ENCODE results near the gene XAB2.

Gene XAB2

DNA sequence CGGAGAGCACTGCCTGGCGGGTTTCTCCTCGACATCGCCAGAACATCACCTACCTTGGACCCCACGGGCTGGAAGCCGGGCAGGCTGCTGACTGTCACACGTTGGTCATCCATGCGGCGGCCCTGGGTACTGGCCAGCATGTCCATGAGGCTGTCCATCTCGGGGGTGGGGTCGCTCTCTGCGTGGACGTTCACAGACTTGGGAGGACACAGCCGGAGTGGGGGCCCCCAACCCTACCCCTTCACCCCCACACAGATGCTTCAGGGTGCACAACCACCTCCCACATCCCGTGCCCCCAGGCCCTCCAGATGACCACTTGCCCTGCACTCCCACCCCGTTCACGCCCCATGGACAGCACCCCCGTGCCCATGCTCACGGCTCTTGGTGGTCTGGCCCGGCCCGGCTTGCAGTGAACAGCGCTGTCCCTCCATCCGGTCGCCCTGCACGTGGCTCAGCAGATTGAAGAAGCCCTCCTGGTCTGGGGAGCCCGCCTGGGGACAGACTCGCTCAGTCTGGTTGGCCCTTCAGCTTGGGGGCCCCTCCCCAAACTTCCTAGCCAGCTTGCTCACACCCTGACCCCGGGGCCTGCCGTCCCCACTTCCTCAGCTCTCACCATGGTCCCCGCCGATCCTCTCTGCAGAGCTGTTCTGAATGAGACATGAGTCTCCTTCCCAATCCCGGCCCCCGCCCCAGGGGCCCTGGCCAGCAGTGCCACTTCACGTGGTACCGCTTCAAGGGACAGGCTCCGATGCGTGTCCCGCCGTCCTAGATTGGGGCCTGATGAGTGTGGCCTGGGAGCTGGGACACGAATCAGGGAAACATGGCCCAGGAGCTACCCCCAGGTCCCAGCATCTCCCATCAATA is 3.2 kb upstream of the XAB2 start:
- DNase-seq (ENCODE audit: low read depth), result no peak

DNA sequence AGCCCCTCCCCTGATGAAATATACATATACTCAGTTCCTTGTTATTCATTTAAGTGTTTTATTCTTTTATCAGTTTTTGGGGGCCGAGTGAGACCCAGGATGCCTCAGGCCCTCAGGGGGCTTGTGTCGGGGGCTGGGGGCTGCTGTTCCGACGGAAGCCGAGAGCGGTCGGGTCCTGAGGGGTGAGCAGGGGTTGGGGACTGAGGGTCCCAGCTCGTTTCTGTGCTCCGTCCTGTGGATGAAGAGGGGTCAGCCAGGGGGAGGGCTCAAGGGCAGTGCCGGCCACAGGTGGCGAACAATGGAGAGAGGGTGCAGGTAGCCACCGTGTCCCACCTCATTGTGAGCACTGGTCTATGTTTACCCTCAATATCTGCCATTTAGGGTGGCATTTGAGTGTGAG is 2.2 kb upstream of the XAB2 start:
- DNase-seq (ENCODE audit: low read depth), result no peak

GRCh38 chr19:7628589-7629311 is 595 bp downstream of the XAB2 start:
- no peak for DNase-seq (ENCODE audit: low read depth)

- DNase-seq (ENCODE audit: low read depth), result no peak
Observed at GRCh38 chr19:7627166-7627565, 2.2 kb downstream of the XAB2 start.

GRCh38 chr19:7625763-7626372 is 3.5 kb downstream of the XAB2 start:
- no peak for DNase-seq (ENCODE audit: low read depth)

- DNase-seq (ENCODE audit: low read depth), result no peak
Observed at GRCh38 chr19:7624810-7625209, 4.5 kb downstream of the XAB2 start.

DNA sequence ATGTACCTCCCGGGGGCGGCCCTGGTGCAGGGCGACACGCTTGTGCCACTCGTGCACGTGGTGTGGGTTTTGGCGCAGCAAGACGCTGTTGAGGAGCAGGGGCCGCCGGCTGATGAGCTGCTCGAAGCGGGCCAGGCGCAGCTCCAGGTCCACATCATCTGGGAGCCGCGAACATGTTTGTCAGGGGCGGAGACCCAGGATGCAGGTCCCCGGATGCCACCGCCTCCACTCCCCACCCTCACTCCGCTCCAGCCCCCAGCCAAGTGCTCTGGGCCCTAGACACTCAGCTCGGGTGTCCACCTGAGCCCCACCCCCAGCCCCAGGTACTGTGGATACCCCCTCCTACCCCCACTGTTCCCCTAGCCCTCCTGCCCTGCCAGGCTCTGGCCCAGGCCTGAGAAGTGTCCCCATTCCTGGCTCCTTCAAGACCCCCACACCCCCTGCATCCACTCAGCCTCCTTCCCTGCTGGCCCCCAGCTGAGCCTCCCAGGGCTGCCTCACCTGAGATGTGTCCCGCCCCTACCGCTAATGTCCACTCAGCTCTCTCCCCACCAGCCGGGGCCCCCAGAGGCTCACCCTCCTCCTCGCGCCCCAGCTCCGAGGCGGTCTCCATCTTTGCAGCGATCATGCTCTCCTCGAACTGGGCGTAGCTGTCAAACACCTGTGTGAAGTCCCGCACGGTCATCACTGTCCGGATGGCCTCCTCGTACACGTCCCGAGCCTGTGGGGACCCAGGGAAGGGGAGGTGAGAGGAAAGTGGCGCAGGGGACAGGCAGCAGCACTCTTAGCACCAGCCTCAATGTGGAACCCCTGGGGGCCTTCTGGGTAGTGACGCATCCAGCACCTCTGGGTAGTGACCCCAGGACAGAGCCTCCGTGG is 5.4 kb downstream of the XAB2 start:
- no peak for DNase-seq (ENCODE audit: low read depth)

DNA sequence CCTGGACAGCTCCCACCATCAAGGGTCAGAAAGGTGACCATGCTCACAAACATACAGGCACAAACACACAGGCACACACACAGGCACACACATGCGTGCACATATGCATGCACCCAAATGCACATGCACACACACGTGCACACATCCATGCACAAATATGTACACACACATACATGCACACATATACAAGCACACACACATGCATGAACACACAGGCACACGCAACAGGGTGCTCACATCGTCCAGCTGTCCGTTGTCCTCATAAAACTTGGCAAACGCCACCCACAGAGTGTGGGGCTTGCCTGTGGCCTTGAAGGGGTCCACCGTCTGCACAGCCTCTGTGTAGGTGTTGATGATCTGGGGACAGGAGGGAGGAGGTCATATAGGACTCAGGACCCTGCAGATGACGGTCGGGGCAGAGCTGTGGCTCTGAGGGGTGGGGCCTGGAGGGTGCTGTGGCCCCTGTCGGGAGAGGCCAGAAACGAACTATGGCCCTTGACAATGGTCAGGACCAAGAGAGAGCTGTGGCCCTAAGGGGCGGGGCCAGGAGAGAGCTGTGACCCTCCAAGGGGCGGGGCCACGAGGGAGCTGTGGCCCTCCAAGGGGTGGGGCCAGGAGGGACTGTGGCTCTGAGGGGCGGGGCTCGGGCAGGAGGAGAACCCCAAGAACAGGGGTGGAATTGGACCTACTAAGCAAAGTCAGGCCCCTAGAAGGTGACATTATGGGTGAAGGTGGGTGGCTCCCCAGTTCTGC is 6.2 kb downstream of the XAB2 start:
- peak; percentile 31 for DNase-seq (ENCODE audit: low read depth)

DNA sequence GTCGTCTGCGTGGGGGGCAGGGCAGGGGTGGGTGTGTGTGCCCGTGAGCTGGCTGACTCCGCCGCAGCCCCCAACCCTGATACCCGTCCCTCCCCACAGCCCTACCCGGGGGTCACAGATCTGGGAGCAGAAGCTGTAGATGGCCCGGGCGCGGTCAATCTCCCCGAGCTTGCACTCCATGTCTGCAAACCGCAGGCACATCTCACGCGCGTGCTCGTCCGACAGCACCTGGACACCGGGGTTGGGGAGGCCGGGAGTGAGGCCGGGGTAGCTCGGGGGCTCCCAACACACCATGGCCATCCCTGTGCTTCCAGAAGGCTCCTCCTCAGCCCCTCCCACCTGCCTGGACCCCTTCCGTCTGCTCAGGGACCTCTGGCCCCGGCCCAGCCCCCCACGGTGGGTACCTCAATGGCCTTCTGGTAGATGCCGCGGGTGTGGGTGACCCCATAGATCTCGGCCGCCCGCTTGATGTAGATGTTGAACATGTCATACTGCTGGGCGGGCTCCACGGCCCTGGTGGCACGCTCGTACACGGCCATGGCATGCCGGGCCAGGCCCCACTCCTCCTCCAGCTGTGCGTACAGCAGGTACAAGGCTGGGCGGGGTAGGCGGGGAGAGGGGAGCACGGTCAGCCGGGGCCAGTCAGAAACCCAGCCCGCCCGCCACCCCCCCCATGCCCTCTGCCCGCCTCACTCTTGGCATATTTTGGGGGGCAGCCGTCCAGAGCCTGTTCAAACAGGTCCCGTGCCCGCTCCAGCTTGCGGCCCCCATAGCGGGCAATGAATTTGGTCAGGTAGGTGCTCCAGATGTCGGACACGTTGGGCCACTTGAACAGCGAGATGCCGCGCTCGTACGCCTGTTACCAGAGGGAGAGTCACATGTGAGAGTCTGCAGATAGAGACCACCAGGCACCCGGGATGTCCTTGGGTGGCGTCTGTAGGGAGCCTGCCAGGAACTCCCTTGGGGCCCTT is 8.6 kb downstream of the XAB2 start:
- no peak for DNase-seq (ENCODE audit: low read depth)

DNA sequence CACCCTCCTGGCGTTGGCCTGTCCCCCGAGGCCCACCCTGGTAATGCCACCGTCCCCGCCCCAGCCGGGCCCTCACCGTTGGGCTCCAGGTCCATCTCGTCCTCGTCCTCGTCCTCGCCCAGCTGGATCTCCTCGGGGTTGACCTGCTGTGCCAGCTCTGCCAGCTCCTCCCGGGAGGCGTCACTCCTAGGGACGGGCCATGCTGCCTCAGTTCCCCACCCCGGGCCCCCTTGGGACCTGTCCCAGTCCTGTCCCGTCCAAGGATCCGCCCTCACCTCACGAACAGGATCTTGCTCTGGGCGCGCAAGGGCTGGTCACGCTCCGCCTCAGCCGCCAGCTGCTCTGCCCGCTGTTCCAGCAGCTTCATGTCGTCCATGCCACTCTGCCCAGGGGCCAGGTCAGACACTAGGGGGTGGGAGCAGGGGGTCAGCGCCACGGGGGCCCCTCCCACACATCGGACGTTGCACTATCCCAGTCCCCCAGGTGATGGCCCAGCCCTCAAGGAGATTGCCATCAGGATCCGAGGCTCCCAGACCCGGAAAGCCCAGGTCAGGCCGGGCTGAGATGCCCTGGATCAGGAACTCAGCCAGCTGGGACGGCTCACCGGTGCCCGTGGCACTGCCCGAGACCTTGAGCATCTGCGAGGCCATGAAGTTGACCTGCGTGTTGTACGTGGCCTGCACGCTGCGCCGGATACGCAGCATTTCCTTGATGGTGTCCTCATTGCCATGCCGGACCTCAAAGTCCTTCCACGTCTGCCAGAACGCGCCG is 9.5 kb downstream of the XAB2 start:
- no peak for DNase-seq (ENCODE audit: low read depth)

DNA sequence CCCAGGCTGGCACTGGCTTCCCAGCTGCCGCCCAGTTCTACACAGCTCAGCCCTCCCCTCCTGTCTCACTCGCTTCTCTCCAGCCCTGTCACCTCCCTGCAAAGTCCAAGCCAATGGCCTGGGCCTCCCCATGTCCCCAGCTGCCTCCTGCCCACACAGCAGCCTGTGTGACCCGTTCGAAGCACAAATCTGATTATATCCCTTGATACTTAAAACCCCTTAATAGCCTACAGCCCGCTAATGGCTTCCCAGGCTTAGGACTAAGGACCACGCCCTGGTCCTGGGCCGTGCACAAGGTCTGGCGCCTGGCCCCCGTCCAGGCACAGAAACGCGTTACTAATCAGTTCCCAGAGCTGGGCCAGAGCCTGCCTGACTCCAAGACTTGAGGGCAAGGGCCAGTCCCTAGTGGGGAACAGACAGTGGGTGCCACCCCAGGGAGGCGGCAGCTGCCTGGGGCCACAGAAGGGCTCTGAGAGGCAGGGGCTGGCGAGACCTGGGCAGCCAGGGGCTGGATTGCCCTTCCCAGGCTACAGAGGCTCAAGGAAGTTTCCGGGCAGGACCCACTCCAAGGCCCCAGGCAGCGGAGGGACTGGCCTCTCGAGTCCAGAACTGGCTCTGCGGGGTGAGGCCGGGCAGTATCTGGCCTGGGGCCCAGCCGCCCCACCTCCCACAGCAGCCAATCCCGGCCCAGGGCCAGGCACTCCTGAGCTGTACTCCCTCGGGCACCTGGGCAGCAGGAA is 10.4 kb downstream of the XAB2 start:
- DNase-seq (ENCODE audit: low read depth), result no peak

DNA sequence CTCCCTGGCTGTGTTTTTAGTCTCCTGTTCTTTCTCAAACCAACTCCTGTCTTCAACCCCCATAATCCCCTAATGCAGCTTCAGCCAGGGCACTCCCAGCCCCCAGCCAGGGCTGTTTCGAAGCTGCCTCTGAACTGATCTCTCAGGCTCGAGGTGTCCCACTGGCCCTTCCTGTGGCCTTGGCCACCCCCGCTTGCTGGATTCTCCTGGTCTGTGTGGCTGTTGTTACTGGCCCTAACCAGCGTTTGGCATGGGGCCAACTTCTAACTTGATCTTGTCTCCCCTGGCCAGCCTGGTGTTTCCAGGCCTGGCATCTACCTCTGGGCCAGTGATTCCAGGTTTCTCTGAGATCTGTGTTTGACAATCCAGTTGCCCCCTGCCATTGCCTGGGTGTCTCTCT is 11.0 kb downstream of the XAB2 start:
- no peak for DNase-seq (ENCODE audit: low read depth)

- no peak for DNase-seq (ENCODE audit: low read depth)
Observed at GRCh38 chr19:7617735-7618134, 11.6 kb downstream of the XAB2 start.

DNA sequence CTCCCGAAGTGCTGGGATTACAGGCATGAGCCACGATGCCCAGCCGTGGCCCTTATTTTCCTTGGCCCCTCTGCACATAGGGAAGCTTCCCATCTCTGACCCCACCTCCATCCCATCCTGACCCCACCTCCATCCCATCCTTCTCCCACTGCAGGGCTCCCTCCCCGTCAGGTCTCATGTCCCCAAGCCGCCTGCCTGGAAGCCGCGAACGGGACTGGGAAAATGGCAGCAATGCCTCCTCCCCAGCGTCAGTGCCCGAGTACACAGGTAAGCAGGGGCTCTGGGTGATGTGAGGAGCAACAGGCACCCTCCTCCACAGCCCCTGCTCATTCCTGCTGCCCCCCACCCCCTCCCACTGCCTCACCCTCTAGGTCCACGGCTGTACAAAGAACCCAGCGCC is 12.2 kb downstream of the XAB2 start:
- DNase-seq (ENCODE audit: low read depth), result no peak

- no peak for DNase-seq (ENCODE audit: low read depth)
Observed at GRCh38 chr19:7614859-7615741, 14.2 kb downstream of the XAB2 start.

DNA sequence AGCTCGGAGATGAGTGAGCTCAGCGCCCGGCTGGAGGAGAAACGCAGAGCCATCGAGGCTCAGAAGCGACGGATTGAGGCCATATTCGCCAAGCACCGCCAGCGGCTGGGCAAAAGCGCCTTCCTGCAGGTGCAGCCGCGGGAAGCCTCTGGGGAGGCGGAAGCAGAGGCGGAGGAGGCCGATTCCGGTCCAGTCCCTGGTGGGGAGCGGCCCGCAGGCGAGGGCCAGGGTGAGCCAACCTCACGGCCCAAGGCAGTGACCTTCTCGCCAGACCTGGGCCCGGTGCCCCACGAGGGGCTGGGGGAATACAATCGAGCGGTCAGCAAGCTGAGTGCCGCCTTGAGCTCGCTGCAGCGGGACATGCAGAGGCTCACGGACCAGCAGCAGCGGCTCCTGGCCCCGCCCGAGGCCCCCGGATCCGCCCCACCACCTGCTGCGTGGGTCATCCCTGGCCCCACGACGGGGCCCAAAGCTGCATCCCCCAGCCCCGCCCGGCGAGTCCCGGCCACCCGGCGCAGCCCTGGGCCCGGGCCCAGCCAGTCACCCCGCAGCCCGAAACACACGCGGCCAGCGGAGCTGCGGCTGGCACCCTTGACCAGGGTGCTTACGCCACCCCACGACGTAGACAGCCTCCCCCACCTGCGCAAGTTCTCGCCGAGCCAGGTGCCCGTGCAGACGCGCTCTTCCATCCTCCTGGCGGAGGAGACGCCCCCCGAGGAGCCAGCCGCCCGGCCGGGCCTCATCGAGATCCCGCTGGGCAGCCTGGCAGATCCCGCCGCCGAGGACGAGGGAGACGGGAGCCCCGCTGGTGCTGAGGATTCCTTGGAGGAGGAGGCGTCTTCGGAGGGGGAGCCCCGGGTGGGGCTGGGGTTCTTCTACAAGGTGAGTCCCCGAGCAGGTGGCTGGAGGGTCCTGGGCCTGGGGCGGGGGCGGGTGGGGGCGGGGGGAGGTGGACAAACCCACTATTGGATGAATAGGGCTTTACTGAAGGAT is 16.8 kb downstream of the XAB2 start:
- no peak for DNase-seq (ENCODE audit: low read depth)
